Nucleus accumbens (tissue), 56 donors: Measurements from ENCODE around the gene GAB2.
A peak's percentile ranks its signal among the peaks of the same experiment; 100 is the strongest.

Source experiments
- DNase-seq, 56 donors: peaks; one replicate each; lab custom pipeline; 2025; lab: John Stamatoyannopoulos, UW

Gene GAB2

DNA sequence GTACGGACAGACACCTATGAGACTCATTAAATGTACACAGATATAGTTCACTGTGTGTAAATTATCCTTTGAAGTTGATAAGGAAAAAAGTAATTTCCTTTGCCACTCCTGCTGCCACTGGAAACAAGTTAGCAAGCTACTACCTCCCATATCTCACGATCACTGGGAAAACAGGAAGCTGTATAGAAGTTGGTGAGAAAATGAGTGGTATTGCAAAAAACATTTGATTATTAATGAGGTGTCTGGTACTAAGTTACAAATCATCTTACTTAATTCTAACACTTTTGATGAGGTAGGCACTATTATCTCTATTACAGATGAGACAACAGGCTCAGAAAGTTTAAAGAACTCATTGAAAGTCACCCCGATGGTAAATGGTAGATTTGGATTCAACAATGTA is 68.5 kb downstream of the GAB2 start:
- DNase-seq: no peak

DNA sequence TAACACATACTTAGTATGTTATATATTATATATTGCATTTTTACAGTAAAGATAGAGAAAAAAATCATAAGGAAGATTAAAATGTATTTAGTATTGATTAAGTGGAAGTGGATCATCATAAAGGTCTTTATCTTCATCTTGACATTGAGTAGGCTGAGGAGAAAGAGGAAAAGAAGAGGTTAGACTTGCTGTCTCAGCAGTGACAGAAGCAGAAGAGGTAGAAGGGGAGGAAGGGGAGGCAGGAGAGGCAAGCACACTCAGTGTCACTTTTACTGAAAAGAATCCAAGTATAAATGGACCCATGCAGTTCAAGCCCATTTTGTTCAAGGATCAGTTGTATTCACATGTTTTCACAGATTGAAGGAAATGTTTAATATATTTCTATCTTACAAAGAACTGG is 69.7 kb downstream of the GAB2 start:
- DNase-seq: no peak

DNA sequence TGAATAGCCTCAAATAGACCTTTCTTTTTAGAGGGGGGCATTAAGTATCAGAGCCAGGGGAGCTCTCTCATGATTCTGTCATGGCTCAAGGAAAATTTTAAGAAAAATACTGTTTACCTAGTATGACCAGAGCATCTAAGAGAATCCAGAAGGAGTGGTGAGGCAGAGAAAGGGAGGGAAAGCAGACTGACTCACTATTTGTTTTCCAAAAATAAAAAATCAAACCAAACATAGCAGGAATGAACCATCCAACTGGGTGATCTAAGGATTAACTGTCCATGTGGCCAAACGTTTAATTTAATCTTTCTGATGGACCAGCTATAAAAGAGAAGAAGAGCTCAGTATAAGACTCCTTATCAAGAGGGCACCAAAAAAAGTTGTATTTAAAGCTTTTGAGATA is 70.8 kb downstream of the GAB2 start:
- no peak for DNase-seq

DNA sequence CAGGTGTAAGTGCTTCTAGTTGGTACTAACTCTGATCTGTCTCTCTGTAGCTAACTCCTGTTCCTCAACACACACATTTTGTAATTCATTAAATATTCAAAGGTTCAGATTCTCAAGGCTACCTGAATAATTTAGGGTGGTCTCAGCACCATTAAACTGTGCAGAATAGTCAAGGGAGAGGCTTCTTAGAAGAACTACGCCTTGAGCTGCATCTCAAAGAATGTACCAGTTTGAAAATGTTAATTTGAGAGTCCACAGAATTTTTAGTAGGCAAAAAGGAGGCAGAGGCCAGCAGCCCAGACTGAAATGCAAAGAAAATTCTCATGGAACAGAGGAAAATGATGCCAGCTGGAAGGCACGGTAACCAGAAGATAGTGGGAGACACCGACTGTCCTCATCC is 72.2 kb downstream of the GAB2 start:
- DNase-seq: no peak

DNA sequence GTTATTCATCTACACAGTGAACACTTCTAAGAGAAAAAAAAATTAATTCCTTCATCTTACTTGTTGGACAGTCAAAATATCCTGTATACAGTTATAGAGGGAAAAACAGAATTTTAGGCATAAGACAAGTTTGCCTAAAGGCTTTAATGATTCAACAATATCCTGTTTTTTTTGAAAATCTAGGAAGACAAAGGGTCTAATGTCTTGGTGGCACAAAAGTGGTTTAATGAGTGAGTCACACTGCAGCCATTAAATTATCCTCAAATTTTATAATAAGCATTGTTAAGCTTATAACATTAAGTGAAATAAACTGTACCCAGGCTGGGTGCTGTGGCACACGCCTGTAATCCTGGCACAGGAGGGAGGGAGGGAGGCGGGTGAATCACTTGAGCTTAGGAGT is 72.9 kb downstream of the GAB2 start:
- peak in 1 of 56 donors; percentile 28 for DNase-seq

DNA sequence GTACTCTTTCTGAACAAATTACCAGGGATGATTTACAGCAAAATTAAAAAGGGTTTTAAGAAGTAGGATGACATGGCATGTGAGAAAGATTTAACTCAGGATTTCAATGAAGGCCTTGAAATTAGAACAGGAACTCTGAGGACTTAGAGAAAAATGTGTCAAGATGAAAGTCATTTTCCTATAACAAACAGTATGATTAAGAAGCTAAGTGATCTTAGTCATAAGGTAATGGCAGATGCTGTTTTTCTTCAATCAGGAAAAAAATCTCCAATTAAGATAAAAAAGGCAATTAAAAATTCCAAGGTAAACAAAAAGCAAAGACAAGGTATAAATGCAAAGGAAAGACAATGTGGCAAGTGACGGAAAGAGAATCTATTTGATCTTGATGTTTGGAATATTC is 73.5 kb downstream of the GAB2 start:
- DNase-seq: no peak

DNA sequence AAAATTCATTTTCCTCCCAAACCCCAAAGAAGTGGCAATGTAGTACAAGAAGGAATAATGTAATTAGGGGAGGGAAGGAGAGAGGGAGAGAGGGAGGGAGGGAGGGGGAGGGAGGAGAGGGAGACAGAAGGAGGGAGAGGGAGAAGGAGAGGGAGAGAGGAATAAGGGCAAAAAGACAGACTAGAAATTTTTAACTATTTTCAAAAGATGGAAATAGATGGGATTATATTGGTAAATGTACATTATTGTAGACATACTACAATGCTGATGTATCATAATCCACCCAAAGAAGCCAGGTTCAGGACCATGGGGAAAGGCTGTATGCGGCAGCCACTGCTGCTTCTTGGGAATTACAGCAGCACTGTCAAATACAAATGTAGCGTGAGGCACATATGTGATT is 74.3 kb downstream of the GAB2 start:
- DNase-seq: no peak

DNA sequence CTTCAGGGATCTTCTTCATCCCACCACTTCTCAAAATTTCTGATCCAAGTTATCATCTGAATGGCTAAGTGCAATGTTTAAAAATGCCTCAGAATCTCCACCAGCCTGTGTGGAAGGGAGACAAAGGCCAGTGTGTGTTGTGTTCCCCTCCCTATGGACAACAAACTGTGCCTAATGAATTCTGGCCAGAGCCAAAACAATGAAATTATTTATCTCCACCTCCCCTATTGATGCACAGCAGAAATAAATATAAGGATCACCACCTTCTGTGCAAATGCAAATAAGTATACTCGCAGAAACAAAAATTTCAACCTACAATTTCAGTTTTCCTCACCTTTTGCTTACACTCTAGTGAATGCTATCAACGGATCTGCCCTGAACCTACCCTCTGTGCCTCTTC is 75.8 kb downstream of the GAB2 start:
- DNase-seq: peak in 19 of 56 donors; percentile 19 to 64 (median 33)

DNA sequence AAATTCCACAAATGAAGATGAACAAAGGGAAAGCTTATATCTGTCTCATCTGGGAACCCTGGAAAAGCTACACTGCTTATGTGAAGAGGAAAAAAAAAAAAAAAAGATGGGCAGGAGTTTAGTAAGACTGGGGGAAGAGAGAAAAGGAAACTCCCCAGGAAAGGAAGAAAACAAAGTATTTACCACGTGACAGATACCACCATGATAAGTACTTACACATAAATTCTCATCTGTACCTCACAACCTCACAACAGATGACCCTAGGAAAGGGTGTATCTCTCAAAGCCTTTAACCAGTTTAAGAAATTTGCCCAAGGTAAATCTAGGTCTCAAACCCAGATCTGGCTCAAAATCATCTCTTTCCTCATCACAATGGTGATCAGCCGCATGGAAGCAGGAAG is 77.1 kb downstream of the GAB2 start:
- no peak for DNase-seq

DNA sequence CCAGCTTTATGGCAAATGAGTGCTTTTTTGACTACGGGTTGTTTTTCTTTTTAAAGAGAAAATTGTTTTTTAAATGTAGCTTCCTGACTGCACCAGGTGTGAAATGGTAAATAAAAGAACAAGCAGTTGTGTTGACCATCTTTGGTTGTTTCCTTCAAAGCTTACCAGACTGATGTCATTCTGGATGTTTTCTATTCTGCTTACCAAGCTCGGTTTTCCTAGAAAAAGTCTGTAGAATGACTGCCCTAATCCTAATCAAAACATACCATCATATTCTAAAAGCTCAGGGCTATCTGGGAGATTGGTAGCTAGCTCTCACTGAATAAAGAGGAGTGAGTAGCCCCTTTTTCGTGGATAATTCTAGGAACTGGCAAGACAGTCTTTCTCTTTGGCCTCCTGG is 77.7 kb downstream of the GAB2 start:
- DNase-seq: no peak

DNA sequence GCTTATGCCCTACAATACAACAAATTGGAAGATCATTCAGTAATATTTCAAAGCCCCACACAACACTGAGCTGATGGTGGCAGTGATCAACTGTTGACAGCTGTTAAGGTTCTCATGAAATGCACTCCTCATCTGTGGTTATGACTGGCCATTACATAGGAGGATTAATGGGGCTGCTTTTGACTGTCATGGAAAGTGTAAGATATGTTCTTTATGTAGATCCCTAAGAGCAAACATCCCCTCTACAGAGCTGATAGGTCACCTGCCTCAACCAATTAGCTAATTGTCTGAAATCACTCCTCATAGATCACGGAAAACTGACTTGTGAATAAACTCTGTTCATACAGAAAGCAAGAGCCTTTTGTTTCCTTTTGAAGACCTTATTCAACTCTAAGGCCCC is 78.1 kb downstream of the GAB2 start:
- no peak for DNase-seq

DNA sequence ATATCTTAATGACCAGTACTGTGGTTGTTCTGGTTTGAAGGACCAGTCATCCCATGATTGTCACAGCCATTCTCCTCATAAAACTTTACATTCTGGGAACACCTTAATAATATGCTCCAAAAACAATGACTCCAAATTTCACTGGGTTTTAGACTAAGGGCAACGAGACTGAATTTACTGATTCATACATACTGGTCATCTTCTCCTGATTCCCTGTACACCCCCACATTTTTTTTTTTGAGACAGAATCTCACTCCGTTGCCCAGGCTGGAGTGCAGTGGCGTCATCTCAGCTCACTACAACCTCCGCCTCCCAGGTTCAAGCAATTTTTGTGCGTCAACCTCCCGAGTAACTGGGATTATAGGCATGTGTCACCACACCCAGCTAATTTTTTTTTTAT is 78.9 kb downstream of the GAB2 start:
- DNase-seq: no peak

DNA sequence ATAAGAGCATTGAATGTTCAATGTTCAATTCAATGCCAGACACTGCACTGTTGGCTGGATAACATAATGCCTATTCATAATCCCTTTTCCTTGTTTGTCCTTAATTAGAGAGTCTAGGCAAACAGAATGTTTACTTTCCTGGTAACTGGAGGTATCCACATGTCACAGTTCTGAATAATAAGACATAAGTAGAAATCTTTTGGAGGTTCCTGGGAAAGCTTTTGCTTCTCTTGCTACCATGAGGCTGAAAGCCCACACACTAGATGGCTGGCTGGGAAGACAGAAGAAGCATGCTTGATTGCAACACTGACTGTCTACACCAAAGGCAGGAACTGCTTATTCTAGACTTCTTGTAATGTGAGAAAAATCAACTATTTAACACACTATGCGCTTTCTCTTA is 79.5 kb downstream of the GAB2 start:
- DNase-seq: no peak

DNA sequence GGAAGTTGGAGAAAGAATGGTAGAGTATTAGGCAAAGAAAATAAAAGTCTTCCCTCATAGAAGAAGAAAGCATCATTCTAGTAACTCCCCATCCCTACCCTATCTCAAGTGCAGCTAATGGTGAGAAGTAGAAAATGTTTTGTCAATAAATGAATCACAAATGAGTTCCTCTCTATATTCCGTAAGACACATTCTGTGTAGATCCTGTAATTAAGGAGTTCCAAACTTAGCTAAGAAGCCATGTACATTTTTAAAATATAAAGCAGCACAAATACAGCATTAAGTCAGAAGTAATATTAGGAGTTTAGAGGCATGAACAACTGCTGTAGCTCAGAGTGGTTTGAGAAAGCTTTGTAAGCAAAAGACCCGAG is 80.1 kb downstream of the GAB2 start:
- no peak for DNase-seq

DNA sequence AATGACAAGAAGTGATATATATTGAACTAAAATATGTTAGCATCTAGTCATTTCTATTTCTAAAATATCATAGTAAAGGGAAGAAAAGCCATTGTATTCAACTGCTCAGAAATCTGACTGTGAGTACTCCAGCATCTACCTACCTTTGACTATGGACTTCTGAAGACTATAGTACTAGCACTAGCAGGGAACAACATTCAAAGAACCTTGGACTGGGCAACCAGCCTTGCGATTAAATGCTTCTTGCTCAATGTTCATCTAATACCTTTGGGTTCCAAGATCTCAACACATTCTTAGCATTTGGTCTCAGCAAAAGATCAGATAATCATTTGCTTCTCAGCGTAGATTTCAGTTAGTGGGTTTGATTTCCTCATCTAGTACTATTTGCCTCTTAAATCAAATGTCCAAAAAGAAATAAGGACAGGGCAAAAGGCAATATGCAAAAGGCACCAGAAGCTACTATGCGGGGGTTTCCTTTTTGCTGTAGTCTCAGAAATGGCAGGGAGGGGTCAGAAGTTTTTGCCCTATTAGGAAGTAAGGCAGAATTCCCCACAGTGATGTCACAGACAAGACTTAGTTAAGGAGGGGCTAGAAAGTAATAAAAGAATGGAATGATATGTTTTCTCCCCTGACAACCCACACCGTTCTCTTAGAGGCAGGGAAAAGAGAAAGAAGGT is 80.6 kb downstream of the GAB2 start:
- DNase-seq: no peak

DNA sequence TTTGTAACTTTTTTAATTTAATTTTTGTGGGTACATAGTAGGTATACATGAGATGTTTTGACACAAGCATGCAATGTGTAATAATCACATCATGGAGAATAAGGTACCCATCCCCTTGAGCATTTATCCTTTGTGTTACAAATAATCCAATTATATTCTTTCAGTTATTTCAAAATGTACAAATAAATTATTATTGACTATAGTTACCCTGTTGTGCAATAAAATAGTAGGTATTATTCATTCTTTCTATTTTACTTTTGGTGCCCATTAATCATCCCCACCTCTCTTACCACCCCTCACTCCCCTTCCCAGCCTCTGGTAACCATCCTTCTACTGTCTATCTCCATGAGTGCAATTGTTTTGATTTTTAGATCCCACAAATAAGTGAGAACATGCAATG is 83.5 kb downstream of the GAB2 start:
- DNase-seq: no peak

DNA sequence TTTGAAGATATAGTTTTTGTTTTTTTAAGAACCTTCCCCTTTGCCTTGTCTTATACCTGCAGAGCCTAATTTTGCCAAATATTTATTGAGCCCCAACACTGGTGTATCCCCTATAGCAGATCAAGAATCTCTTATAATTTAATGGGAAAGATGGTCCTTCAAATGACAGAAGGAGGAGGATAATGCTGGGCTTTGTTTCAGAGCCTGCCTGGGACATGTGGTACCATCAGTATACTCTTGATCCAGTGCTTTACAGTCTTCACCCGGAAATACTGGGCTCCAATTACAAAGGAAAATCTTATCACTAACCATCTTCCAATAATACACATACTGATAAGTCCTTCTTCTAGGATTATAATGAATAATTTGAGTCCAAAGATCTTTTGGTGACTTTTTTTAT is 84.7 kb downstream of the GAB2 start:
- DNase-seq: no peak

DNA sequence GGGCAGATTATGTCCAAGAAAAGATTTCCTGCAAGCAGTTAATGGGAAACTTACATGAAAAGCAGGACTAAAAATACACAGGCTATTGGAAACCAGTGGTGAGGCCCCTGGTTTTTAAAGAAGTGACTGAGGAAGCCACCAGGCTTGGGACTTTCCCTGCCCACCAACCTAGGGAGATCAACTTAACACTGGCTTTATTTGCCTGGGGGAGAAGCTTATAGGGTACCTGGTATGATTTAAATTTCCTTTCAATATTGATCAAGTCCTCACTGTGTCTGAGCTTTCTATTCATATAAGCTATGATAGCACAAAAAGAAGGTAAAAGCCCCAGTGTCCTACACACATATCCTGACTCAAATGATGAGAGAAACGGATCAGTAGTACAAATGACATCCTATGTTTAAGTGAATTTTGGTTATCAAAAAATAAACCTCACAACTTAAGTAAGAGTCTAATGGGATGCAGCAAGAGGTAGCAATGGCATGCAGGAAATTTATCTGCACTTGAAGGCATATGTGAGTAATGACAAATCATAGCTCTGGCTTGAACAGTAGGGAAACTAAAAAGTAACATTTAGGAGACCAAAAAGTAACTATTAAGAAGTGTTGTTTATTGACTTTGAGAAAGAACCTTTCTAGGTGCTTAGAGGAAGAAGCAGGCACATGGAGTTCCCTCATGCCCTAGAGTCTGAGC is 85.3 kb downstream of the GAB2 start:
- DNase-seq: no peak

DNA sequence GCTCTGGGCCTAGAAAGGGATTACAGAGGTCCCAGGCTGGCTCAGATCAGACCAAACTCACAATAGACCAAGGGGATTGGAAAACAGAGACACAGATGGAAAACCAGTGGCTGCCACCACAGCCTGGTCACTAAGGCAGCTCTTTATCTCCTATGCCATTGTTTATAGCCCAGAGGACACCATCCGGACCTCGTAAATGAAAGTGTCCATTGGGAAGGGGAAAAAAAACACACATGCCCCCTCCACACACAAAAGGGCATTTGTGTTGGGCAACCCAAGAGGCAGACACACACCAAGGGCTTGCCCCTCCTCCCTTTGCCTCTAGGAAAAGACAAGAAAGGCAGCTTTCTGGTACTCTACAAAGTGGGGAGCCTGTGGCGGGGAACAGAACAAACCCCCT is 85.9 kb downstream of the GAB2 start:
- peak in 45 of 56 donors; percentile 17 to 91 (median 69) for DNase-seq

DNA sequence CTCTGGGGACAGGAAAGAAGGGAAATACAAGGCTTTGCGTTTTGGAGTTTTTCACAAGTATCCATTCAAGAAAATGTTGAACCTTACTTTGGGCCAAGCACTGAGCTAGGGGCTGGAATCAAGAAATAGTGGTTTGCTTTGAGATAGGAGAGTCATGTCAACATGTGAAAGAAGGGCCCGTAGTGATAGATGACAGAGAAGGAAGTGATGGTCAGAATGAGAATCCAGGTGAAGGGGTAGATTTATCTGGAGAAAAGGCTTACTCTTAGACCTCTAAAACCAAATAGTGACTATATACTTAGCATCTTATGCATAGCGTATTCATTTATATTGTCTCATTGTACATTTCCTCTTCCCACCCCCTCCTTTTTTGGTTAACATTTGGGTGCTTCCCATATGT is 87.3 kb downstream of the GAB2 start:
- no peak for DNase-seq

DNA sequence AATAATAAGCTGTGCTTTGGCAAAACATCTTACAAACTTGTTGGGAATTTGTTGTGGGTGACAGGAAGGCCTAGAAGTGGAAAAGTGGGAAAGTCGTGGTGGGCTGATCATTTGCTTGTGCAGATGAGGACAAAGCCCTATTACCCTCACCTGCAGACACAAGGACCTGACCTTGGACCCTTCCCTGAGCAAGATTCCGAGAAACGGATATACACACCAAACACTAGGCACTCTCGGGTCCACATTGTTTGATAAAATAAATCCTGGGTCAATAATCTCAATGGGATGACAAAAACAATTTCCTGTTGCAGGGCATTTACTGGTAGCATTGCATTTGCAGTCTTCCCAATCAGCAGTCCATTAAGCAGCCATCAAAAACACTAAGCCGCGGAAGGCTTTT is 89.7 kb downstream of the GAB2 start:
- no peak for DNase-seq

DNA sequence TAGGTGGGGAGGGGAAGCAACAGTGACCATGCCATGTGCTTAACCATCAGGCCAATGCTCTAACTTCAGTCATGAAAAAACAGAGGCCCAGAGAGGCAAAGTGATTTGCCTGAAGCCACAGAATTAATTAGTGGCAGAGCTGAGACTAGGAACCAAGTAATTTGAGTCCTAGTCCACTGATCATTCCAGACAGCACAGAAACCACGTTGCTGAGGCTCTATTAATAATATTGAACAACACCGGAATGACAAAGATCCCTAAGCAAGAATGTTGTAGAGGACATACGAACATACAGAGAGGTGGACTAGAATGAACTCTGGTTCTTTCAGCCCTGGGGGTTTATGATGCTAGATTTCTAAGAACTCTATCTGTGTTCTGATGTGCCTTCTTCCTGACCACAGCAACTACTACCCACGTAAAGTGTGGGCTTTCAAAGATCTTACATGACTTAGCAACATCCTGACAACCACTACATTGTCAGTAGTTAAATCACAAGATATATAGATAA is 92.3 kb downstream of the GAB2 start:
- DNase-seq: no peak

DNA sequence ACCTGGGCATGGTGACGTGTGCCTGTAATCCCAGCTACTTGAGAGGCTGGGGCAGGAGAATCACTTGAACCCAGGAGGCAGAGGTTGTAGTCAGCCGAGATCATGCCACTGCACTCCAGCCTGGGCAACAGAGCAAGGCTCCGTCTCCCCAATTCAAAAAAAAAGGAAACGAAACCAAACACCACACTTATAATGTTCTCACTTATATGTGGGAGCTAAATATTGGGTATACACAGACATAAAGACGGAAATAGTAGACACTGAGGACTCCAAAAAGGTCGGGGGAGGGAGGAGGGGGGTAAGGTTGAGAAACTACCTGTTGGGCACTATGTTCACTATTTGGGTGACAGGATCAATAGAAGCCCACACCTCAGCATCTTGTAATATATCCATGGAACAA is 94.3 kb downstream of the GAB2 start:
- no peak for DNase-seq
